ENCODE results near the gene MPPED1. TPM values are rescaled to one million over a fixed set of nuclear protein-coding genes. Genes with fewer than 3 reads are reported as not detected.

MPPED1 gene
- total and polyA plus RNA-seq, 4 donors: 0.89 to 6.5 (median 4.1) TPM

DNA sequence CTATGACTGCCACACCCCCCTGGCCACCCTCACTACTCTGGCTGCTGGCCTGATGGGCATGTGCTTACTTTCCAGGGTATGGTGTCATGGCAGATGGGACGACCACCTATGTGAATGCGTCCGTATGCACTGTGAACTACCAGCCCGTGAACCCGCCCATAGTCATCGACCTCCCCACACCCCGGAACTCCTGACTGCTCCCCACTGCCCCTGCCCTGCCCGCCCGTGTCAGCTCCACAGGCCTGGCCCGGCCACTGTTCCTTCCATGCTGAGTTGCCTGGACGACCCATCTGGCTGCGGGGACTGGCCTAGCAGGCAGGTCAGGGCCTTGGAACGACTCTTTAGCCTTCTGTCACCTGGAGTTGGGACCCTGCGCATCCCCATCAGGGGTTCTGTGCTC, 93.6 kb downstream of the MPPED1 start:
- Histone ChIP-seq H3K36me3 (ENCODE audit: control insufficient read depth in 4 of 4, insufficient read depth in 3 of 4, low read depth in 1 of 4, low read length in 3 of 4) (peaks cover 4 to 38% (median 8%) of the 10 kb centered on the region in 4 donors), H3K4me3 (ENCODE audit: low read depth in 1 of 3, low read length in 3 of 3) (no peak overlapping the region), H3K9me3 (ENCODE audit: control insufficient read depth in 4 of 4, low read length in 3 of 4) (no peaks in the 10 kb centered on the region), H3K27ac (ENCODE audit: low read depth in 1 of 2, low read length in 2 of 2) (no peak overlapping the region), H3K4me1 (ENCODE audit: control insufficient read depth in 4 of 4, insufficient read depth in 4 of 4, low read length in 3 of 4) (no peaks in the 10 kb centered on the region), H3K27me3 (ENCODE audit: control insufficient read depth in 4 of 4, insufficient read depth in 4 of 4, low read length in 3 of 4) (no peaks in the 10 kb centered on the region), H3K9ac (ENCODE audit: low read depth in 1 of 2, low read length in 2 of 2) (no peak overlapping the region)
- 97% methylated on average over 14 of the region's 14 CpGs for WGBS
- DNase-seq (ENCODE audit: low spot score): no peak
- TF ChIP-seq RXRA (IDR thresholded peaks at IDR 0.05) (no peak), YY1 (IDR thresholded peaks at IDR 0.05) (no peak), HNF4A (conservative IDR thresholded peaks at IDR 0.05) (no peak), JUND (IDR thresholded peaks at IDR 0.05) (no peak), NR2F2 (IDR thresholded peaks at IDR 0.05) (no peak), FOXA2 (IDR thresholded peaks at IDR 0.05) (no peak), HNF4G (IDR thresholded peaks at IDR 0.05) (no peak), TAF1 (conservative IDR thresholded peaks at IDR 0.05) (no peak), EGR1 (IDR thresholded peaks at IDR 0.05; ENCODE audit: low read depth in 2 of 2) (no peak), RAD21 (IDR thresholded peaks at IDR 0.05) (no peak), FOXA1 (IDR thresholded peaks at IDR 0.05) (no peak), SP1 (IDR thresholded peaks at IDR 0.05) (no peak)
- TF ChIP-seq, protein P1, sequence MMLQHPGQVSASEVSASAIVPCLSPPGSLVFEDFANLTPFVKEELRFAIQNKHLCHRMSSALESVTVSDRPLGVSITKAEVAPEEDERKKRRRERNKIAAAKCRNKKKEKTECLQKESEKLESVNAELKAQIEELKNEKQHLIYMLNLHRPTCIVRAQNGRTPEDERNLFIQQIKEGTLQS (IDR thresholded peaks at IDR 0.05): no peak
- TF ChIP-seq, protein P2, sequence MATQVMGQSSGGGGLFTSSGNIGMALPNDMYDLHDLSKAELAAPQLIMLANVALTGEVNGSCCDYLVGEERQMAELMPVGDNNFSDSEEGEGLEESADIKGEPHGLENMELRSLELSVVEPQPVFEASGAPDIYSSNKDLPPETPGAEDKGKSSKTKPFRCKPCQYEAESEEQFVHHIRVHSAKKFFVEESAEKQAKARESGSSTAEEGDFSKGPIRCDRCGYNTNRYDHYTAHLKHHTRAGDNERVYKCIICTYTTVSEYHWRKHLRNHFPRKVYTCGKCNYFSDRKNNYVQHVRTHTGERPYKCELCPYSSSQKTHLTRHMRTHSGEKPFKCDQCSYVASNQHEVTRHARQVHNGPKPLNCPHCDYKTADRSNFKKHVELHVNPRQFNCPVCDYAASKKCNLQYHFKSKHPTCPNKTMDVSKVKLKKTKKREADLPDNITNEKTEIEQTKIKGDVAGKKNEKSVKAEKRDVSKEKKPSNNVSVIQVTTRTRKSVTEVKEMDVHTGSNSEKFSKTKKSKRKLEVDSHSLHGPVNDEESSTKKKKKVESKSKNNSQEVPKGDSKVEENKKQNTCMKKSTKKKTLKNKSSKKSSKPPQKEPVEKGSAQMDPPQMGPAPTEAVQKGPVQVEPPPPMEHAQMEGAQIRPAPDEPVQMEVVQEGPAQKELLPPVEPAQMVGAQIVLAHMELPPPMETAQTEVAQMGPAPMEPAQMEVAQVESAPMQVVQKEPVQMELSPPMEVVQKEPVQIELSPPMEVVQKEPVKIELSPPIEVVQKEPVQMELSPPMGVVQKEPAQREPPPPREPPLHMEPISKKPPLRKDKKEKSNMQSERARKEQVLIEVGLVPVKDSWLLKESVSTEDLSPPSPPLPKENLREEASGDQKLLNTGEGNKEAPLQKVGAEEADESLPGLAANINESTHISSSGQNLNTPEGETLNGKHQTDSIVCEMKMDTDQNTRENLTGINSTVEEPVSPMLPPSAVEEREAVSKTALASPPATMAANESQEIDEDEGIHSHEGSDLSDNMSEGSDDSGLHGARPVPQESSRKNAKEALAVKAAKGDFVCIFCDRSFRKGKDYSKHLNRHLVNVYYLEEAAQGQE (IDR thresholded peaks at IDR 0.05): no peak
- TF ChIP-seq, protein P3, sequence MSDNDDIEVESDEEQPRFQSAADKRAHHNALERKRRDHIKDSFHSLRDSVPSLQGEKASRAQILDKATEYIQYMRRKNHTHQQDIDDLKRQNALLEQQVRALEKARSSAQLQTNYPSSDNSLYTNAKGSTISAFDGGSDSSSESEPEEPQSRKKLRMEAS (IDR thresholded peaks at IDR 0.05): no peak
- TF ChIP-seq, protein P4, sequence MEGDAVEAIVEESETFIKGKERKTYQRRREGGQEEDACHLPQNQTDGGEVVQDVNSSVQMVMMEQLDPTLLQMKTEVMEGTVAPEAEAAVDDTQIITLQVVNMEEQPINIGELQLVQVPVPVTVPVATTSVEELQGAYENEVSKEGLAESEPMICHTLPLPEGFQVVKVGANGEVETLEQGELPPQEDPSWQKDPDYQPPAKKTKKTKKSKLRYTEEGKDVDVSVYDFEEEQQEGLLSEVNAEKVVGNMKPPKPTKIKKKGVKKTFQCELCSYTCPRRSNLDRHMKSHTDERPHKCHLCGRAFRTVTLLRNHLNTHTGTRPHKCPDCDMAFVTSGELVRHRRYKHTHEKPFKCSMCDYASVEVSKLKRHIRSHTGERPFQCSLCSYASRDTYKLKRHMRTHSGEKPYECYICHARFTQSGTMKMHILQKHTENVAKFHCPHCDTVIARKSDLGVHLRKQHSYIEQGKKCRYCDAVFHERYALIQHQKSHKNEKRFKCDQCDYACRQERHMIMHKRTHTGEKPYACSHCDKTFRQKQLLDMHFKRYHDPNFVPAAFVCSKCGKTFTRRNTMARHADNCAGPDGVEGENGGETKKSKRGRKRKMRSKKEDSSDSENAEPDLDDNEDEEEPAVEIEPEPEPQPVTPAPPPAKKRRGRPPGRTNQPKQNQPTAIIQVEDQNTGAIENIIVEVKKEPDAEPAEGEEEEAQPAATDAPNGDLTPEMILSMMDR (IDR thresholded peaks at IDR 0.05; ENCODE audit: low read depth, low read length, missing input control): no peak
- TF ChIP-seq, protein P5, sequence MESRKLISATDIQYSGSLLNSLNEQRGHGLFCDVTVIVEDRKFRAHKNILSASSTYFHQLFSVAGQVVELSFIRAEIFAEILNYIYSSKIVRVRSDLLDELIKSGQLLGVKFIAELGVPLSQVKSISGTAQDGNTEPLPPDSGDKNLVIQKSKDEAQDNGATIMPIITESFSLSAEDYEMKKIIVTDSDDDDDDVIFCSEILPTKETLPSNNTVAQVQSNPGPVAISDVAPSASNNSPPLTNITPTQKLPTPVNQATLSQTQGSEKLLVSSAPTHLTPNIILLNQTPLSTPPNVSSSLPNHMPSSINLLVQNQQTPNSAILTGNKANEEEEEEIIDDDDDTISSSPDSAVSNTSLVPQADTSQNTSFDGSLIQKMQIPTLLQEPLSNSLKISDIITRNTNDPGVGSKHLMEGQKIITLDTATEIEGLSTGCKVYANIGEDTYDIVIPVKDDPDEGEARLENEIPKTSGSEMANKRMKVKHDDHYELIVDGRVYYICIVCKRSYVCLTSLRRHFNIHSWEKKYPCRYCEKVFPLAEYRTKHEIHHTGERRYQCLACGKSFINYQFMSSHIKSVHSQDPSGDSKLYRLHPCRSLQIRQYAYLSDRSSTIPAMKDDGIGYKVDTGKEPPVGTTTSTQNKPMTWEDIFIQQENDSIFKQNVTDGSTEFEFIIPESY (IDR thresholded peaks at IDR 0.05): no peak

DNA sequence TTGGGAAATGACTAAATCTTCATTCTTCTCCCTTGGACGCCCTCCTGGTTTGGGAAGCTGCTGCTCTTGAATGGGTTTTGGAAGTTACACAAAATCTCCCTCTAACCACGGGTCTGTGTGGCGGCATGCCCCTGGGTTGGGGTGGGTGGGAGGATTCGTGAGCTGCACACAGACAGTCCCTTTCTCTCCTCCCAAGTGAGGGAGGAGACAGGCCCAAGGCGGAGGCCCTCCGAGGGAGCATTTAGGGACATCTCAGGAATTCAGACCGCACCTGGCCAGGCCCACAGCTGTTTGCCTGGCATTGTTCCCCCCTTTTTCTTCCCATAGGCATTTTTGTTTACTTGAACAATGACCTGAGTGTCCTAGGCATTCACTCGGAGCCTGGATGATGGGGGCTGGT, 94.1 kb downstream of the MPPED1 start:
- Histone ChIP-seq H3K9me3 (ENCODE audit: control insufficient read depth in 4 of 4, low read length in 3 of 4) (no peaks in the 10 kb centered on the region), H3K36me3 (ENCODE audit: control insufficient read depth in 4 of 4, insufficient read depth in 3 of 4, low read depth in 1 of 4, low read length in 3 of 4) (peaks cover 4 to 38% (median 8%) of the 10 kb centered on the region in 4 donors), H3K27me3 (ENCODE audit: control insufficient read depth in 4 of 4, insufficient read depth in 4 of 4, low read length in 3 of 4) (no peaks in the 10 kb centered on the region), H3K9ac (ENCODE audit: low read depth in 1 of 2, low read length in 2 of 2) (no peak overlapping the region), H3K27ac (ENCODE audit: low read depth in 1 of 2, low read length in 2 of 2) (no peak overlapping the region), H3K4me1 (ENCODE audit: control insufficient read depth in 4 of 4, insufficient read depth in 4 of 4, low read length in 3 of 4) (no peaks in the 10 kb centered on the region), H3K4me3 (ENCODE audit: low read depth in 1 of 3, low read length in 3 of 3) (no peak overlapping the region)
- TF ChIP-seq, protein P1 (IDR thresholded peaks at IDR 0.05): no peak
- TF ChIP-seq, protein P3 (IDR thresholded peaks at IDR 0.05): no peak
- TF ChIP-seq, protein P5 (IDR thresholded peaks at IDR 0.05): no peak
- TF ChIP-seq, protein P4 (IDR thresholded peaks at IDR 0.05; ENCODE audit: low read depth, low read length, missing input control): no peak
- TF ChIP-seq GABPA (IDR thresholded peaks at IDR 0.05 in 1 of 2, conservative IDR thresholded peaks at IDR 0.05 in 1 of 2) (no peak), HNF4A (conservative IDR thresholded peaks at IDR 0.05) (no peak), FOXA1 (IDR thresholded peaks at IDR 0.05) (no peak), JUND (IDR thresholded peaks at IDR 0.05) (no peak), EGR1 (IDR thresholded peaks at IDR 0.05; ENCODE audit: low read depth in 2 of 2) (no peak)
- WGBS: 87% methylated on average over 8 of the region's 8 CpGs
- DNase-seq (ENCODE audit: low spot score): no peak

Measured in liver (tissue), 9 donors.